K562 (cell line): ENCODE measurements around the gene COL4A2. TPM values are rescaled to one million over a fixed set of nuclear protein-coding genes. Genes with fewer than 3 reads are reported as not detected.

Source experiments
- ATAC-seq: fragments of 200-7000 bp; cut with Tn5 transposase; 3 replicates; pipeline ENCODE4 v1.9.1; 2020; ENCODE audit warnings: moderate library complexity
- BruUV-seq: library from RNA; stranded (reverse); fragments of 400-500 nt; replicated peaks from 2 replicates; lab custom pipeline; 2021; lab: Mats Ljungman, UMichigan
- CTCF ChIA-PET: fragments of 300-600 bp; formaldehyde crosslinking; extraction: SDS; loops from one replicate; lab custom pipeline; 2021; ENCODE audit warnings: low intra/inter-chr PET ratio; lab: Yijun Ruan, JAX
- POLR2A ChIA-PET: fragments of 300-600, 350-650 bp; sonication (Branson Sonifier 250); formaldehyde crosslinking; extraction: SDS; loops from one replicate; lab custom pipeline; 2021; ENCODE audit warnings: antibody characterized with exemption, inconsistent platforms; lab: Yijun Ruan, JAX
- DNase-seq, 4 experiments: peaks; one replicate each; pipeline versions ENCODE4 v3.0.0 to v3.0.0-alpha.2; 2011 to 2018; ENCODE audit warnings: low spot score in 3 of 4, mixed read lengths in 3 of 4; ENCODE audit errors: extremely low read depth in 1 of 4
- FAIRE-seq: peaks from 2 replicates; lab custom pipeline; 2011; peaks lifted over from hg19 to GRCh38; lab: Jason Lieb, UNC
- H2AFZ ChIP-seq: 2 replicates; pipeline ENCODE4 v1.6.0; 2011; ENCODE audit warnings: low read depth, low read length, control low read depth, inconsistent platforms
- H3K27ac ChIP-seq: fragments of 200-600 bp; 3 replicates; pipeline ENCODE4 v1.8.0; 2011; ENCODE audit warnings: low read depth, mild to moderate bottlenecking, control low read depth, inconsistent platforms, low read length, moderate library complexity, mixed read lengths; ENCODE audit errors: extremely low read depth
- H3K27me3 ChIP-seq, 2 experiments: fragments of 300-600 bp in 1 of 2; 2 replicates in 1 of 2; 3 replicates in 1 of 2; pipeline versions ENCODE4 v1.6.0 to v1.8.0; 2011; ENCODE audit warnings: inconsistent platforms in 2 of 2, low read length in 2 of 2, mild to moderate bottlenecking in 1 of 2, mixed read lengths in 1 of 2, moderate library complexity in 1 of 2; ENCODE audit not compliant: control insufficient read depth in 2 of 2, insufficient read depth in 2 of 2
- H3K36me3 ChIP-seq: fragments of 300-600 bp; 3 replicates; pipeline ENCODE4 v1.8.0; 2011; ENCODE audit warnings: mild to moderate bottlenecking, low read length, inconsistent platforms; ENCODE audit not compliant: control insufficient read depth, insufficient read depth
- H3K4me1 ChIP-seq, 2 experiments: fragments of 200-600 bp in 1 of 2; replicated peaks in 1 of 2; 2 replicates in 1 of 2; 3 replicates in 1 of 2; pipeline versions ENCODE4 v1.5.1 to v1.8.0; 2011; ENCODE audit warnings: inconsistent platforms in 2 of 2, low read length in 2 of 2, mild to moderate bottlenecking in 1 of 2, mixed read lengths in 1 of 2, moderate library complexity in 1 of 2; ENCODE audit not compliant: control insufficient read depth in 2 of 2, insufficient read depth in 2 of 2
- H3K4me2 ChIP-seq: 2 replicates; pipeline ENCODE4 v1.6.1; 2011; ENCODE audit warnings: low read length, control low read depth, inconsistent platforms, mixed read lengths; ENCODE audit not compliant: insufficient read depth
- H3K4me3 ChIP-seq: fragments of 200-600 bp; sonication (generic), shearing (Covaris generic); 2 replicates; pipeline ENCODE4 v1.5.1; 2016; ENCODE audit warnings: control low read depth, inconsistent platforms
- H3K79me2 ChIP-seq: fragments of 200-600 bp; 3 replicates; pipeline ENCODE4 v1.8.0; 2011; ENCODE audit warnings: low read length, inconsistent platforms; ENCODE audit not compliant: control insufficient read depth, insufficient read depth
- H3K9ac ChIP-seq, 2 experiments: 2 replicates each; pipeline versions ENCODE4 v1.6.0 to v1.6.1; 2011; ENCODE audit warnings: low read depth in 2 of 2, low read length in 2 of 2, control low read depth in 1 of 2, inconsistent platforms in 1 of 2, mild to moderate bottlenecking in 1 of 2, mixed read lengths in 1 of 2; ENCODE audit not compliant: insufficient read depth in 1 of 2
- H3K9me1 ChIP-seq: one replicate; pipeline ENCODE4 v1.6.0; 2011; ENCODE audit warnings: inconsistent platforms, mild to moderate bottlenecking, low read length, moderate library complexity; ENCODE audit not compliant: control insufficient read depth, insufficient read depth
- H3K9me3 ChIP-seq: replicated peaks from 2 replicates; pipeline ENCODE4 v1.5.1; 2011; ENCODE audit warnings: low read depth, low read length, inconsistent platforms; ENCODE audit not compliant: control insufficient read depth, insufficient read depth
- H4K20me1 ChIP-seq: replicated peaks from 2 replicates; pipeline ENCODE4 v1.6.1; 2011; ENCODE audit warnings: low read length, inconsistent platforms, mixed read lengths; ENCODE audit not compliant: control insufficient read depth, insufficient read depth
- ETS2 ChIP-seq: IDR thresholded peaks from 2 replicates; pipeline ENCODE4 v1.6.1; 2016; ENCODE audit warnings: borderline replicate concordance, missing genetic modification characterization, mild to moderate bottlenecking, moderate library complexity, missing compliant biosample characterization; ENCODE audit not compliant: poor library complexity, severe bottlenecking
- ZEB2 ChIP-seq: fragments of 450-650 bp; IDR thresholded peaks from 2 replicates; pipeline ENCODE4 v1.6.1; 2016
- ZNF184 ChIP-seq: sonication (generic); formaldehyde crosslinking; IDR thresholded peaks from 2 replicates; pipeline ENCODE4 v1.5.0; 2020; ENCODE audit warnings: missing genetic modification reagents
- ZNF232 ChIP-seq: sonication (generic); formaldehyde crosslinking; IDR thresholded peaks from 2 replicates; pipeline ENCODE4 v1.8.0; 2022; ENCODE audit warnings: mild to moderate bottlenecking, missing genetic modification reagents
- WGBS: fragments of 100-300 bp; shearing (Covaris generic); methylation state at CpG from one replicate; pipeline ENCODE4 v1.1.6; 2016; ENCODE audit warnings: low coverage, mixed read lengths; ENCODE audit not compliant: insufficient coverage; ENCODE audit errors: missing lambda C conversion rate; 5-methylcytosine and 5-hydroxymethylcytosine counted together
- in situ Hi-C: fragments of 300-500 bp; cut with MboI; formaldehyde crosslinking; loops from 4 replicates; pipeline ENCODE4 v1.15.0; 2018; ENCODE audit warnings: inconsistent platforms, mixed read lengths
- intact Hi-C: fragments of 100-400 bp; cut with micrococcal nuclease; formaldehyde crosslinking; loops from 2 replicates; pipeline ENCODE4 v1.14.2; 2022
- polyA plus RNA-seq, 8 experiments: library from polyadenylated mRNA; depleted of rRNA in 4 of 8; stranded (reverse) in 5 of 8; unstranded in 3 of 8; fragments of >200 nt; fragmentation: Nextera tagmentation in 2 of 8; fragmentation: Illumina TruSeq in 1 of 8; extraction: Ambion mirVana in 2 of 8; extraction: Trizol in 1 of 8; gene quantifications; 2 replicates each; pipeline versions ENCODE4 v1.2.1 to v1.2.3, GENCODE V29; 2011 to 2014; ENCODE audit warnings: inconsistent platforms in 1 of 8, missing spikeins in 1 of 8
- total RNA-seq, 7 experiments: library from RNA; depleted of rRNA in 6 of 7; stranded (reverse); fragments of >200 nt in 6 of 7; fragmentation: Illumina TruSeq in 2 of 7; extraction: Trizol in 2 of 7; gene quantifications; 2 replicates each; pipeline versions ENCODE4 v1.2.1 to v1.2.3, GENCODE V29; 2011 to 2021; ENCODE audit warnings: low replicate concordance in 1 of 7
- TF ChIP-seq, protein P1 (sequence below), 3 experiments: IDR thresholded peaks in 2 of 3; conservative IDR thresholded peaks in 1 of 3; 2 replicates each; pipeline ENCODE4 v1.5.1; 2011 to 2012; ENCODE audit warnings: low read length in 3 of 3, mild to moderate bottlenecking in 3 of 3, control low read depth in 2 of 3, improper control_type of control experiment in 1 of 3, inconsistent platforms in 1 of 3, low read depth in 1 of 3, mixed read lengths in 1 of 3, moderate library complexity in 1 of 3; ENCODE audit not compliant: insufficient read depth in 2 of 3

The COL4A2 gene
- total and polyA plus RNA-seq, 9 of the 15 experiments (the other 6 are each of a cell fraction or from before 2014, with no cell fraction given), result 0.13 to 15.2 (median 8.1) TPM

DNA sequence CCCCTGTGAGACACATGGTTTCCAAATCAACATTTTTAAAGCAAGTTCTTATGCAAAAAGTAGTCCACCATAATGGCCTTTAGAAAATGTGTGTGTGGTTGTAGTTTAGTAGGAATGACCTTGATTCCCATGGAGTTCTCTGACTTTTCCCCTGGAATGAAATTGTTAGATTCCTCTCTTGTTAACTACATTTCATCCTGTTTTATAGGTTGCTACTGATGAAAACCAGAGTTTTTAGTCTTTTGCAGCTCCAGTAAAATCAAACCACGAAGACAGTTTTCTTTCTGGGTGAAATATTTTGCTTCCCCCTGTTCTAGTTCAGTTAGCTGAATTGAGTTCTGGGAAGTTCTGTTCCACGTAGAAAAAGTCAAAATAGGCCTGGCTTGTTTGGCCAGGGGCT lies 146.7 kb downstream of the COL4A2 start:
- in situ Hi-C loops, result no loop called here
- no peaks in the 10 kb centered on the region for H3K79me2 ChIP-seq
- H3K9ac ChIP-seq, result no peak overlapping the region
- H3K4me3 ChIP-seq, result no peak overlapping the region
- H3K27ac ChIP-seq, result no peak overlapping the region
- H3K9me3 ChIP-seq, result no peaks in the 10 kb centered on the region
- peaks cover 3 to 17% of the 10 kb centered on the region in 2 experiments; a peak in 4 of 5 replicates for H3K4me1 ChIP-seq
- FAIRE-seq (no peak), DNase-seq (no peak), ATAC-seq (no peak)
- ChIA-PET CTCF (no interaction called here), POLR2A (interaction anchor here (1.4 kb wide), 1 partner anchor 61 kb away, joined by 4 read pairs; no protein-coding TSS in a partner anchor)
- intact Hi-C loops, result loop anchor here (10.0 kb wide), 2 partner anchors 261 to 461 kb away; partner anchors contain the start of genes ANKRD10 and ING1
- peaks cover 14 to 22% of the 10 kb centered on the region in 2 experiments; a peak in 4 of 5 replicates for H3K27me3 ChIP-seq
- no peak overlapping the region for H3K4me2 ChIP-seq
- BruUV-seq, result no TSS peak
- no peak for TF ChIP-seq ETS2 (tag)
- no peaks in the 10 kb centered on the region for H4K20me1 ChIP-seq
- no peak overlapping the region for H2AFZ ChIP-seq
- H3K9me1 ChIP-seq, result no peaks in the 10 kb centered on the region
- no peaks in the 10 kb centered on the region for H3K36me3 ChIP-seq
- WGBS, result 9% methylated on average over 2 of the region's 2 CpGs

DNA sequence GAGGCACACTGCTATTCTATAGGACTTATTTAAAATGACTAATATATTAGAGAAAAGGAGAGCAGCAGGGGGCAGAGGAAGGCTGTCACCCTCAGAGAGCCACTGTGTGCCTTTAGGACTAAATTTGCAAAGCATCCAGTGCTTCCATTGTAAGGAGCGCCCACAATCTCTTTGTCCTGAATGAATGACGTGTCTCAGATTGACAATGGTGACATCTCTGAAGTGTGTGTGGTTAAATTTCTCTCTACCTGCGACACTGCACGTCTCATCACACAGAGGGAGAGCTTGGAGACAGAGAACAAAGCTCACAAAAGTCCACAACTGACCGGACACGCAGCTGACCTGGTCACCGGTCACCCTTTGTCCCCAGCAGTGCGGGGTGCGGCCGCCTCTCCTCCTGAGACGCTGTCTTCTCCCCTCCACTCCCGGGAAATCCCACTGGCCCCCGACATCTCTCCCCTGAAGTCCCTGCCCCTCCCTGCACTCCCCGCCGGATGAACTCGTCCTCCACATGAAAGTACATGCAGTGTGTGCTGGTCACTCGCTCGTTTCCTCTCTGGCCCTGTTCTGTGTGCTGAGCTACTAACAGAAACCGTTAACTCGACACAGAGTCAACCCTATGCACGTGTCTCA lies 147.3 kb downstream of the COL4A2 start:
- DNase-seq, result no peak
- H3K4me2 ChIP-seq, result no peak overlapping the region
- H3K9me1 ChIP-seq, result no peaks in the 10 kb centered on the region
- H3K79me2 ChIP-seq, result no peaks in the 10 kb centered on the region
- CTCF ChIA-PET, result no interaction called here
- WGBS, result 15% methylated on average over 15 of the region's 21 CpGs
- H3K4me3 ChIP-seq, result no peak overlapping the region
- intact Hi-C loops (loop anchor here (10.0 kb wide), 2 partner anchors 260 to 460 kb away; partner anchors contain the start of genes ANKRD10 and ING1), in situ Hi-C loops (no loop called here)
- no peak overlapping the region for H3K27ac ChIP-seq
- no peak for TF ChIP-seq ZNF232
- TF ChIP-seq ZNF184 (CRISPR knock-in tag), result no peak
- no peak for TF ChIP-seq ZEB2
- TF ChIP-seq, protein P1, sequence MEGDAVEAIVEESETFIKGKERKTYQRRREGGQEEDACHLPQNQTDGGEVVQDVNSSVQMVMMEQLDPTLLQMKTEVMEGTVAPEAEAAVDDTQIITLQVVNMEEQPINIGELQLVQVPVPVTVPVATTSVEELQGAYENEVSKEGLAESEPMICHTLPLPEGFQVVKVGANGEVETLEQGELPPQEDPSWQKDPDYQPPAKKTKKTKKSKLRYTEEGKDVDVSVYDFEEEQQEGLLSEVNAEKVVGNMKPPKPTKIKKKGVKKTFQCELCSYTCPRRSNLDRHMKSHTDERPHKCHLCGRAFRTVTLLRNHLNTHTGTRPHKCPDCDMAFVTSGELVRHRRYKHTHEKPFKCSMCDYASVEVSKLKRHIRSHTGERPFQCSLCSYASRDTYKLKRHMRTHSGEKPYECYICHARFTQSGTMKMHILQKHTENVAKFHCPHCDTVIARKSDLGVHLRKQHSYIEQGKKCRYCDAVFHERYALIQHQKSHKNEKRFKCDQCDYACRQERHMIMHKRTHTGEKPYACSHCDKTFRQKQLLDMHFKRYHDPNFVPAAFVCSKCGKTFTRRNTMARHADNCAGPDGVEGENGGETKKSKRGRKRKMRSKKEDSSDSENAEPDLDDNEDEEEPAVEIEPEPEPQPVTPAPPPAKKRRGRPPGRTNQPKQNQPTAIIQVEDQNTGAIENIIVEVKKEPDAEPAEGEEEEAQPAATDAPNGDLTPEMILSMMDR (IDR thresholded peaks at IDR 0.05 in 2 of 3, conservative IDR thresholded peaks at IDR 0.05 in 1 of 3; ENCODE audit: insufficient read depth in 2 of 3, low read depth in 1 of 3, low read length in 3 of 3), result 0 out of 6 replicates have a peak, but pooled peaks of 1 of the 3 experiments have one; percentile 18
- H3K36me3 ChIP-seq, result no peaks in the 10 kb centered on the region
- POLR2A ChIA-PET, result no interaction called here
- no peaks in the 10 kb centered on the region for H4K20me1 ChIP-seq
- H3K4me1 ChIP-seq, result peaks cover 6 to 17% of the 10 kb centered on the region in 2 experiments; a peak in 4 of 5 replicates
- no peak overlapping the region; a peak in 1 of 4 replicates for H3K9ac ChIP-seq
- no peak overlapping the region for H2AFZ ChIP-seq
- no peaks in the 10 kb centered on the region for H3K9me3 ChIP-seq
- ATAC-seq, result no peak
- FAIRE-seq, result no peak
- H3K27me3 ChIP-seq, result peaks cover 12 to 18% of the 10 kb centered on the region in 2 experiments; a peak in 4 of 5 replicates
- BruUV-seq, result no TSS peak
